Bone marrow (tissue), 2 donors: ENCODE data around the gene TYK2.
A peak's percentile ranks its signal among the peaks of the same experiment; 100 is the strongest.

Experiments
- DNase-seq, 2 donors: peaks; one replicate each; lab custom pipeline; 2025; lab: John Stamatoyannopoulos, UW

The TYK2 gene

GRCh38 chr19:10334588-10335351, 45.6 kb downstream of the TYK2 start:
- DNase-seq = no peak

- no peak for DNase-seq
Observed at GRCh38 chr19:10333758-10334587, 46.4 kb downstream of the TYK2 start.

GRCh38 chr19:10332965-10333757, 47.2 kb downstream of the TYK2 start, which contains the start of gene RAVER1:
Gene RAVER1 (minus strand): TSS chr19:10333529. CDS start chr19:10333507, 22 bp downstream.
- DNase-seq = peak; percentile 93 to 98

- DNase-seq = no peak
Observed at GRCh38 chr19:10332158-10332964, 48.0 kb downstream of the TYK2 start.

GRCh38 chr19:10329555-10329954, 50.8 kb downstream of the TYK2 start:
- DNase-seq = no peak

- no peak for DNase-seq
Observed at GRCh38 chr19:10328558-10329429, 51.6 kb downstream of the TYK2 start.

GRCh38 chr19:10327793-10328192, 52.6 kb downstream of the TYK2 start:
- DNase-seq = no peak

- no peak for DNase-seq
Observed at GRCh38 chr19:10325732-10326131, 54.6 kb downstream of the TYK2 start.

GRCh38 chr19:10321874-10322835, 58.2 kb downstream of the TYK2 start:
- DNase-seq = no peak

GRCh38 chr19:10321417-10321797, 59.0 kb downstream of the TYK2 start:
- no peak for DNase-seq

GRCh38 chr19:10320602-10321416, 59.6 kb downstream of the TYK2 start:
- no peak for DNase-seq

- DNase-seq = no peak
Observed at GRCh38 chr19:10318807-10319682, 61.3 kb downstream of the TYK2 start.

- DNase-seq = no peak
Observed at GRCh38 chr19:10317857-10318462, 62.4 kb downstream of the TYK2 start.

GRCh38 chr19:10317045-10317856, 63.1 kb downstream of the TYK2 start:
- no peak for DNase-seq

- DNase-seq = no peak
Observed at GRCh38 chr19:10316229-10317044, 63.9 kb downstream of the TYK2 start.
